ENCODE results near the gene BABAM1. TPM values are rescaled to one million over a fixed set of nuclear protein-coding genes. Genes with fewer than 3 reads are reported as not detected.
A peak's percentile ranks its signal among the peaks of the same experiment; 100 is the strongest.

BABAM1 gene
- total and polyA plus RNA-seq, 9 of the 15 experiments (the other 6 are each of a cell fraction or from before 2014, with no cell fraction given), result 14.7 to 160 (median 113) TPM

DNA sequence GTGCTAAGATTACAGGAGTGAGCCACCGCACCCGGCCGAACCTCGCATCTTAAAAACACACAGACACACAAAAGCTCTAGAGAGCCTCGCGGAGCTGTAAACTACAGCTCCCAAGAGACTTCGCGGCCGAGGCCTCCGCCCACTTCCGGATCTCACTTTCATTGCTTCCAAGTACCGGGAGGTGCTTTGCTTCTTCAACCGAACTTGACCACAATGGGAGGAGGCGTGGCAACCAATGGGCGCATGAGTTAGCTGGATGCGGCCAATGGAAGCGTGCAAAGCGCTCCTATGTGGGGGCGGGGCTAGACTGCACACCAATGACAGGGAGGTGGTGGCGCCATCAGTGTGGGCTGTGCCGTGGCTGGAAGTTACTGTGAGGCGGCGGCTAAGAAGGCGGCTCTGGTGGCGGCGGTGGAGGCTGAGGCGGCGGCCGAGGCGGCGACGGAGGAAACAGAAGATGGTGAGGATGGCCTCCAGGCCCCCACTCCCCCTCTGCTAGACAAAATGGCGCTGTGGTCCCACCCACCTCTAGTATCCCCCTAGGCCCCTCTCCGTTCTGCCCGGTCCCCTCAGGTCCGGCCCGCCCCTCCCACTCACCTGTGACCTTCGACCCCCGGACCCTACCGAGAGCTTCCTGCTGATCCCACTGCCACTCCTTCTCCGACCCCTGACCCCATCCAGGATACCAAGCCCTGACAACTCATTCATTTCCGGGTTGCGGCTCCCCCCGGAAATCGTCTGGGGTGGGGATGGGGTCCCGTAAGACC, 42.1 kb downstream of the BABAM1 start, which contains the start of gene DDA1 (continued):
- TF ChIP-seq, protein P1, sequence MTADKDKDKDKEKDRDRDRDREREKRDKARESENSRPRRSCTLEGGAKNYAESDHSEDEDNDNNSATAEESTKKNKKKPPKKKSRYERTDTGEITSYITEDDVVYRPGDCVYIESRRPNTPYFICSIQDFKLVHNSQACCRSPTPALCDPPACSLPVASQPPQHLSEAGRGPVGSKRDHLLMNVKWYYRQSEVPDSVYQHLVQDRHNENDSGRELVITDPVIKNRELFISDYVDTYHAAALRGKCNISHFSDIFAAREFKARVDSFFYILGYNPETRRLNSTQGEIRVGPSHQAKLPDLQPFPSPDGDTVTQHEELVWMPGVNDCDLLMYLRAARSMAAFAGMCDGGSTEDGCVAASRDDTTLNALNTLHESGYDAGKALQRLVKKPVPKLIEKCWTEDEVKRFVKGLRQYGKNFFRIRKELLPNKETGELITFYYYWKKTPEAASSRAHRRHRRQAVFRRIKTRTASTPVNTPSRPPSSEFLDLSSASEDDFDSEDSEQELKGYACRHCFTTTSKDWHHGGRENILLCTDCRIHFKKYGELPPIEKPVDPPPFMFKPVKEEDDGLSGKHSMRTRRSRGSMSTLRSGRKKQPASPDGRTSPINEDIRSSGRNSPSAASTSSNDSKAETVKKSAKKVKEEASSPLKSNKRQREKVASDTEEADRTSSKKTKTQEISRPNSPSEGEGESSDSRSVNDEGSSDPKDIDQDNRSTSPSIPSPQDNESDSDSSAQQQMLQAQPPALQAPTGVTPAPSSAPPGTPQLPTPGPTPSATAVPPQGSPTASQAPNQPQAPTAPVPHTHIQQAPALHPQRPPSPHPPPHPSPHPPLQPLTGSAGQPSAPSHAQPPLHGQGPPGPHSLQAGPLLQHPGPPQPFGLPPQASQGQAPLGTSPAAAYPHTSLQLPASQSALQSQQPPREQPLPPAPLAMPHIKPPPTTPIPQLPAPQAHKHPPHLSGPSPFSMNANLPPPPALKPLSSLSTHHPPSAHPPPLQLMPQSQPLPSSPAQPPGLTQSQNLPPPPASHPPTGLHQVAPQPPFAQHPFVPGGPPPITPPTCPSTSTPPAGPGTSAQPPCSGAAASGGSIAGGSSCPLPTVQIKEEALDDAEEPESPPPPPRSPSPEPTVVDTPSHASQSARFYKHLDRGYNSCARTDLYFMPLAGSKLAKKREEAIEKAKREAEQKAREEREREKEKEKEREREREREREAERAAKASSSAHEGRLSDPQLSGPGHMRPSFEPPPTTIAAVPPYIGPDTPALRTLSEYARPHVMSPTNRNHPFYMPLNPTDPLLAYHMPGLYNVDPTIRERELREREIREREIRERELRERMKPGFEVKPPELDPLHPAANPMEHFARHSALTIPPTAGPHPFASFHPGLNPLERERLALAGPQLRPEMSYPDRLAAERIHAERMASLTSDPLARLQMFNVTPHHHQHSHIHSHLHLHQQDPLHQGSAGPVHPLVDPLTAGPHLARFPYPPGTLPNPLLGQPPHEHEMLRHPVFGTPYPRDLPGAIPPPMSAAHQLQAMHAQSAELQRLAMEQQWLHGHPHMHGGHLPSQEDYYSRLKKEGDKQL (CRISPR knock-in tag; IDR thresholded peaks at IDR 0.05; ENCODE audit: borderline replicate concordance), result no peak
- TF ChIP-seq BDP1 (IDR thresholded peaks at IDR 0.05; ENCODE audit: insufficient read depth, insufficient read length) (peak; percentile 27), NFXL1 (CRISPR knock-in tag; IDR thresholded peaks at IDR 0.05) (no peak), TOE1 (IDR thresholded peaks at IDR 0.05; ENCODE audit: borderline replicate concordance) (no peak; the same call in 1 of the 2 replicates), TOE1 (CRISPR knock-in tag; IDR thresholded peaks at IDR 0.05; ENCODE audit: borderline replicate concordance, low read depth) (no peak), SMARCA4 (IDR thresholded peaks at IDR 0.05) (no peak), SMC3 (conservative IDR thresholded peaks at IDR 0.05; ENCODE audit: insufficient read depth, low read depth, low read length) (no peak), ZNF699 (CRISPR knock-in tag; IDR thresholded peaks at IDR 0.05; ENCODE audit: insufficient replicate concordance) (no peak), SIRT6 (IDR thresholded peaks at IDR 0.05; ENCODE audit: low read depth, low read length) (no peak), ZNF347 (CRISPR knock-in tag; IDR thresholded peaks at IDR 0.05; ENCODE audit: low read depth) (no peak), ZNF232 (CRISPR knock-in tag; IDR thresholded peaks at IDR 0.05) (no peak), NRF1 (conservative IDR thresholded peaks at IDR 0.05 in 1 of 2, IDR thresholded peaks at IDR 0.05 in 1 of 2) (peak in 1 of 2 experiments; percentile 74)
- TF ChIP-seq, protein P2, sequence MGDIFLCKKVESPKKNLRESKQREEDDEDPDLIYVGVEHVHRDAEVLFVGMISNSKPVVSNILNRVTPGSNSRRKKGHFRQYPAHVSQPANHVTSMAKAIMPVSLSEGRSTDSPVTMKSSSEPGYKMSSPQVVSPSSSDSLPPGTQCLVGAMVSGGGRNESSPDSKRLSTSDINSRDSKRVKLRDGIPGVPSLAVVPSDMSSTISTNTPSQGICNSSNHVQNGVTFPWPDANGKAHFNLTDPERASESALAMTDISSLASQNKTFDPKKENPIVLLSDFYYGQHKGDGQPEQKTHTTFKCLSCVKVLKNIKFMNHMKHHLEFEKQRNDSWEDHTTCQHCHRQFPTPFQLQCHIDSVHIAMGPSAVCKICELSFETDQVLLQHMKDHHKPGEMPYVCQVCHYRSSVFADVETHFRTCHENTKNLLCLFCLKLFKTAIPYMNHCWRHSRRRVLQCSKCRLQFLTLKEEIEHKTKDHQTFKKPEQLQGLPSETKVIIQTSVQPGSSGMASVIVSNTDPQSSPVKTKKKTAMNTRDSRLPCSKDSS (IDR thresholded peaks at IDR 0.05; ENCODE audit: low read depth, partially characterized antibody), result no peak
- TF ChIP-seq, protein P3, sequence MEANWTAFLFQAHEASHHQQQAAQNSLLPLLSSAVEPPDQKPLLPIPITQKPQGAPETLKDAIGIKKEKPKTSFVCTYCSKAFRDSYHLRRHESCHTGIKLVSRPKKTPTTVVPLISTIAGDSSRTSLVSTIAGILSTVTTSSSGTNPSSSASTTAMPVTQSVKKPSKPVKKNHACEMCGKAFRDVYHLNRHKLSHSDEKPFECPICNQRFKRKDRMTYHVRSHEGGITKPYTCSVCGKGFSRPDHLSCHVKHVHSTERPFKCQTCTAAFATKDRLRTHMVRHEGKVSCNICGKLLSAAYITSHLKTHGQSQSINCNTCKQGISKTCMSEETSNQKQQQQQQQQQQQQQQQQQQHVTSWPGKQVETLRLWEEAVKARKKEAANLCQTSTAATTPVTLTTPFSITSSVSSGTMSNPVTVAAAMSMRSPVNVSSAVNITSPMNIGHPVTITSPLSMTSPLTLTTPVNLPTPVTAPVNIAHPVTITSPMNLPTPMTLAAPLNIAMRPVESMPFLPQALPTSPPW (CRISPR knock-in tag; IDR thresholded peaks at IDR 0.05), result peak; percentile 75
- TF ChIP-seq, protein P4, sequence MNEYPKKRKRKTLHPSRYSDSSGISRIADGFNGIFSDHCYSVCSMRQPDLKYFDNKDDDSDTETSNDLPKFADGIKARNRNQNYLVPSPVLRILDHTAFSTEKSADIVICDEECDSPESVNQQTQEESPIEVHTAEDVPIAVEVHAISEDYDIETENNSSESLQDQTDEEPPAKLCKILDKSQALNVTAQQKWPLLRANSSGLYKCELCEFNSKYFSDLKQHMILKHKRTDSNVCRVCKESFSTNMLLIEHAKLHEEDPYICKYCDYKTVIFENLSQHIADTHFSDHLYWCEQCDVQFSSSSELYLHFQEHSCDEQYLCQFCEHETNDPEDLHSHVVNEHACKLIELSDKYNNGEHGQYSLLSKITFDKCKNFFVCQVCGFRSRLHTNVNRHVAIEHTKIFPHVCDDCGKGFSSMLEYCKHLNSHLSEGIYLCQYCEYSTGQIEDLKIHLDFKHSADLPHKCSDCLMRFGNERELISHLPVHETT (CRISPR knock-in tag; conservative IDR thresholded peaks at IDR 0.05 in 1 of 2, IDR thresholded peaks at IDR 0.05 in 1 of 2), result peak in 1 of 2 experiments; percentile 3; a peak in 1 of 4 replicates

Measured in K562 (cell line).